OCI-LY1 (cell line): ENCODE measurements around the gene KDM5C.

ENCODE experiments used
- H2AFZ ChIP-seq: fragments of 200-600 bp; sonication (generic), shearing (Covaris generic); 2 replicates; pipeline ENCODE4 v1.6.0; 2014; ENCODE audit warnings: antibody characterized with exemption, mild to moderate bottlenecking, low read length
- H3F3A ChIP-seq: fragments of 200-600 bp; sonication (generic), shearing (Covaris generic); 2 replicates; pipeline ENCODE4 v1.6.0; 2014; ENCODE audit warnings: mild to moderate bottlenecking, antibody characterized with exemption, low read length, moderate library complexity; ENCODE audit not compliant: insufficient read depth
- H3K27ac ChIP-seq: fragments of 200-600 bp; sonication (generic); 2 replicates; pipeline ENCODE4 v1.5.1; 2014; ENCODE audit warnings: low read length, mixed run types, mild to moderate bottlenecking, low read depth; ENCODE audit not compliant: poor library complexity, severe bottlenecking
- H3K27me3 ChIP-seq: fragments of 200-600 bp; sonication (generic); 2 replicates; pipeline ENCODE4 v1.6.0; 2014; ENCODE audit warnings: antibody characterized with exemption, mild to moderate bottlenecking, low read length, moderate library complexity; ENCODE audit not compliant: insufficient read depth
- H3K36me3 ChIP-seq: fragments of 200-600 bp; sonication (generic); 2 replicates; pipeline ENCODE4 v1.6.1; 2014; ENCODE audit warnings: mild to moderate bottlenecking, antibody characterized with exemption, low read length, moderate library complexity, mixed read lengths; ENCODE audit not compliant: insufficient read depth
- H3K4me1 ChIP-seq: fragments of 200-600 bp; sonication (generic); 2 replicates; pipeline ENCODE4 v1.5.1; 2014; ENCODE audit warnings: mild to moderate bottlenecking, low read length, moderate library complexity; ENCODE audit not compliant: insufficient read depth, severe bottlenecking
- H3K4me2 ChIP-seq: fragments of 200-600 bp; sonication (generic), shearing (Covaris generic); 2 replicates; pipeline ENCODE4 v1.6.1; 2014; ENCODE audit warnings: low read length
- H3K4me3 ChIP-seq: fragments of 200-600 bp; sonication (generic); 2 replicates; pipeline ENCODE4 v1.5.1; 2014; ENCODE audit warnings: low read length, low read depth, mild to moderate bottlenecking, mixed read lengths; ENCODE audit not compliant: poor library complexity, severe bottlenecking
- H3K79me2 ChIP-seq: fragments of 200-600 bp; shearing (Covaris generic); 2 replicates; pipeline ENCODE4 v1.6.1; 2016; ENCODE audit warnings: mixed run types, low read length, mixed read lengths; ENCODE audit not compliant: insufficient read depth
- H3K9ac ChIP-seq: fragments of 200-600 bp; sonication (generic), shearing (Covaris generic); 2 replicates; pipeline ENCODE4 v1.6.1; 2014; ENCODE audit warnings: mild to moderate bottlenecking, low read length, mixed read lengths
- H3K9me2 ChIP-seq: fragments of 200-600 bp; sonication (generic), shearing (Covaris generic); 2 replicates; pipeline ENCODE4 v1.6.1; 2014; ENCODE audit warnings: low read depth, mild to moderate bottlenecking, low read length, mixed read lengths
- H3K9me3 ChIP-seq: fragments of 200-600 bp; shearing (Covaris generic); 2 replicates; pipeline ENCODE4 v1.6.1; 2014; ENCODE audit warnings: low read length, mixed read lengths
- H4K20me1 ChIP-seq: fragments of 200-600 bp; sonication (generic), shearing (Covaris generic); 2 replicates; pipeline ENCODE4 v1.6.0; 2016; ENCODE audit warnings: mild to moderate bottlenecking, low read length; ENCODE audit not compliant: insufficient read depth
- EZH2 ChIP-seq: fragments of 200-600 bp; sonication (generic), shearing (Covaris generic); IDR thresholded peaks from 2 replicates; pipeline ENCODE4 v1.8.0; 2017; ENCODE audit warnings: borderline replicate concordance, mixed run types, mild to moderate bottlenecking, antibody characterized with exemption, low read length, moderate library complexity, mixed read lengths
- TF ChIP-seq, protein P1 (sequence below): fragments of 200-600 bp; sonication (generic), shearing (Covaris generic); IDR thresholded peaks from 2 replicates; pipeline ENCODE4 v1.5.1; 2017; ENCODE audit warnings: mild to moderate bottlenecking, antibody characterized with exemption, low read length, moderate library complexity, mixed read lengths

Gene KDM5C

DNA sequence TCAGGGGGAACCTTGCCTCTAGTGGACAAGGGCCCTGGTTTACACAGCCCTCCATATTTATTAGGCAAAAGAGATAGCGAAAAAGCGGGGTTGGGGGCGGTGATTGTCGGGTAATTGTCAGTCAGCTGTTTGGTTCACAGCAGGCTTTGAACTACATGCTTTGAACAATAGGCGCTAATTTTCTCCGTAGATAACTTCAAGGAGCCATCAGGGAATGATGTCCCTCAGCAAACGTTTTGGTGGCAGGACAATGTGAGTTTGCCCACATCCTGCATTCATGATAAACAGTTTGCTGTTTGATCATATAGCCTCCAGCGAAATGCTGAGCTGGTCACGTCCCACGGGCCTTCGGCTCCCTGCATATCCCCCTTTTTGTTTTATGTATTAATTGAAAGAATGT, 65.8 kb downstream of the KDM5C start:
- no peak overlapping the region for H3K9ac ChIP-seq
- H3K4me3 ChIP-seq, result no peak overlapping the region
- H3F3A ChIP-seq, result no peaks in the 10 kb centered on the region
- no peaks in the 10 kb centered on the region for H3K9me2 ChIP-seq
- H3K79me2 ChIP-seq, result no peaks in the 10 kb centered on the region
- H3K27me3 ChIP-seq, result no peaks in the 10 kb centered on the region
- H4K20me1 ChIP-seq, result no peaks in the 10 kb centered on the region
- no peaks in the 10 kb centered on the region for H3K36me3 ChIP-seq
- no peaks in the 10 kb centered on the region for H3K4me1 ChIP-seq
- H3K27ac ChIP-seq, result no peak overlapping the region
- H2AFZ ChIP-seq, result no peak overlapping the region
- no peak for TF ChIP-seq EZH2
- TF ChIP-seq, protein P1, sequence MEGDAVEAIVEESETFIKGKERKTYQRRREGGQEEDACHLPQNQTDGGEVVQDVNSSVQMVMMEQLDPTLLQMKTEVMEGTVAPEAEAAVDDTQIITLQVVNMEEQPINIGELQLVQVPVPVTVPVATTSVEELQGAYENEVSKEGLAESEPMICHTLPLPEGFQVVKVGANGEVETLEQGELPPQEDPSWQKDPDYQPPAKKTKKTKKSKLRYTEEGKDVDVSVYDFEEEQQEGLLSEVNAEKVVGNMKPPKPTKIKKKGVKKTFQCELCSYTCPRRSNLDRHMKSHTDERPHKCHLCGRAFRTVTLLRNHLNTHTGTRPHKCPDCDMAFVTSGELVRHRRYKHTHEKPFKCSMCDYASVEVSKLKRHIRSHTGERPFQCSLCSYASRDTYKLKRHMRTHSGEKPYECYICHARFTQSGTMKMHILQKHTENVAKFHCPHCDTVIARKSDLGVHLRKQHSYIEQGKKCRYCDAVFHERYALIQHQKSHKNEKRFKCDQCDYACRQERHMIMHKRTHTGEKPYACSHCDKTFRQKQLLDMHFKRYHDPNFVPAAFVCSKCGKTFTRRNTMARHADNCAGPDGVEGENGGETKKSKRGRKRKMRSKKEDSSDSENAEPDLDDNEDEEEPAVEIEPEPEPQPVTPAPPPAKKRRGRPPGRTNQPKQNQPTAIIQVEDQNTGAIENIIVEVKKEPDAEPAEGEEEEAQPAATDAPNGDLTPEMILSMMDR, result no peak
- H3K4me2 ChIP-seq, result no peak overlapping the region
- H3K9me3 ChIP-seq, result no peaks in the 10 kb centered on the region

DNA sequence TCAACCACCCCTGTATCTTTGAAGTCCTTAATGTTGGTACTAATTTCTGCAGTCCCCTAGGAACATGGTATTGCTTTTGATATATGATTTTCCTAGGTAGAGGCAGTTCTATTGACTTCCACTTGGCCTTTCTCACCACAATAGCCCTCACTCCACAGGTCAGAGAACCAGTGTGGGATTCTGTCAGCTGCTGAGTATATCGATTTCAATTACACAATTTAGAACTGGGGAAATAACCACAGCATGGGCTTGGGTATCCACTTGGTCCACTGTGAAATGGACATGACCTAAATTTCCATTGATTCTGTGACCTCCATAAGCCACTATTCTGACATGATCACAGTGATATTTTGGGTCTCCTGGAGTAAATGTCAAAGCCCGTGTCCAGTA, 68.8 kb downstream of the KDM5C start:
- Histone ChIP-seq H4K20me1 (no peaks in the 10 kb centered on the region), H3K36me3 (no peaks in the 10 kb centered on the region), H3K9me2 (no peaks in the 10 kb centered on the region)

DNA sequence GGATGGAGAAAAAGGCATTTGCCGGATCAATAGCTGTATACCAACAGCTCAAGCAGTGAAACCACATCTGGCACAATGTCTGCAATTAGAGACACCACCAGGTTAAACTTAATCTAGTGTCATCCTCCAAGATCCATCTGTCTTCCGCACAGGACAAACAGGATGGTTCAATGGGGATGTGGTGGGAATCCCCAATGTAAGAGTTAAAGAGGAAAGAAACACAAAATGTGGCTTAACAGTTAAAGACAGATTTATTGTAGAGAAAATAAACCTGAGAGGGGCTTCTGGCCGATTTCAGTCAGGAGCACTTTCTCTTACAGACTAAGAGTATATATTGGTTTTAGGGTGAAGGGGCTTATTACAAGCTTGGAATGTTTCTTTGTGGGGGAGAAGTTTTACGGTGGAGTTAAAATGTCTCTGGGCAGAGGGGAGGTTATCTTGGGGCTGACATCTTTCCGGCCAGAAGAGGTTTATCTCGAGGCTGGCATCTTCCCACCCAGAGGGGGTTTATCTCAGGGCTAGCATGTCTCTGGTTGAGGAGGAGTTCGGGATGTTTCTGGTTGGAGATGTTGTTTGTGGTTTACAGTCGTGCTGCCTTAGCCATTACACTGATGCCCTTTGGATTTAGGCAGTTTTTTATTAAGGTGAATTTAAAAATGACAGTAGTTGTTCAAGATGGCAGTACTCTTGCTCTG, 69.3 kb downstream of the KDM5C start:
- Histone ChIP-seq H3K4me2 (no peak overlapping the region), H3K9me2 (no peaks in the 10 kb centered on the region), H3F3A (no peaks in the 10 kb centered on the region), H3K9ac (no peak overlapping the region), H3K27me3 (no peaks in the 10 kb centered on the region), H4K20me1 (no peaks in the 10 kb centered on the region), H2AFZ (no peak overlapping the region), H3K4me3 (no peak overlapping the region), H3K27ac (no peak overlapping the region), H3K79me2 (no peaks in the 10 kb centered on the region), H3K9me3 (no peaks in the 10 kb centered on the region), H3K36me3 (no peaks in the 10 kb centered on the region), H3K4me1 (no peaks in the 10 kb centered on the region)
- TF ChIP-seq, protein P1, result no peak

More for the DNA sequence above, 68.8 kb downstream of the KDM5C start:
- Histone ChIP-seq H3K4me2 (no peak overlapping the region), H3K27ac (no peak overlapping the region), H3K27me3 (no peaks in the 10 kb centered on the region), H3K79me2 (no peaks in the 10 kb centered on the region), H3K4me1 (no peaks in the 10 kb centered on the region), H3K9ac (no peak overlapping the region), H3K4me3 (no peak overlapping the region), H3F3A (no peaks in the 10 kb centered on the region), H3K9me3 (no peaks in the 10 kb centered on the region), H2AFZ (no peak overlapping the region)
- no peak for TF ChIP-seq EZH2
- TF ChIP-seq, protein P1, result no peak
